CD4-positive, CD25-positive, alpha-beta regulatory T cell (primary cell): Measurements from ENCODE around the gene DYNLT2B. TPM values are rescaled to one million over a fixed set of nuclear protein-coding genes. Genes with fewer than 3 reads are reported as not detected.
"Not testable (repeated sequence)": the region's sequence is repeated elsewhere in the genome, so short reads cannot be mapped to it uniquely, and the experiment has no call there.

Experiments
- ATAC-seq, 2 donors: fragments of 150-1000 bp; cut with Tn5 transposase; one replicate each; pipeline ENCODE4 v1.10.0; 2021; ENCODE audit warnings: low read depth in 2 of 2, moderate number of reproducible peaks in 2 of 2, moderate library complexity in 1 of 2
- DNase-seq, 3 donors: peaks; one replicate each; pipeline versions ENCODE4 v3.0.0 to v3.0.0-alpha.2; 2012 to 2022; ENCODE audit warnings: mixed read lengths in 1 of 3
- H3K27ac ChIP-seq: one replicate; pipeline ENCODE4 v1.7.0; 2013; ENCODE audit warnings: mild to moderate bottlenecking, low read length; ENCODE audit not compliant: insufficient read depth, poor library complexity, severe bottlenecking
- H3K27me3 ChIP-seq: one replicate; pipeline ENCODE4 v1.7.0; 2013; ENCODE audit warnings: low read length; ENCODE audit not compliant: control insufficient read depth, insufficient read depth
- H3K36me3 ChIP-seq: one replicate; pipeline ENCODE4 v1.7.0; 2013; ENCODE audit warnings: mild to moderate bottlenecking, low read length, moderate library complexity; ENCODE audit not compliant: control insufficient read depth, insufficient read depth
- H3K4me1 ChIP-seq: 2 replicates; pipeline ENCODE4 v1.7.0; 2013; ENCODE audit warnings: mild to moderate bottlenecking, low read length; ENCODE audit not compliant: insufficient read depth, control insufficient read depth, poor library complexity, severe bottlenecking
- H3K4me3 ChIP-seq: one replicate; pipeline ENCODE4 v1.7.0; 2013; ENCODE audit warnings: low read depth, mild to moderate bottlenecking, low read length, moderate library complexity
- H3K9me3 ChIP-seq, 2 experiments: 1 replicate in 1 of 2; 2 replicates in 1 of 2; pipeline ENCODE4 v1.7.0; 2013; ENCODE audit warnings: low read length in 2 of 2, mild to moderate bottlenecking in 1 of 2, moderate library complexity in 1 of 2; ENCODE audit not compliant: control insufficient read depth in 2 of 2
- H3K27ac Mint-ChIP-seq, 3 donors: one replicate each; pipeline ENCODE4 v1.8.0; 2020 to 2022; ENCODE audit warnings: mild to moderate bottlenecking in 3 of 3, mixed read lengths in 3 of 3, moderate library complexity in 2 of 3
- H3K27me3 Mint-ChIP-seq: one replicate; pipeline ENCODE4 v1.8.0; 2022; ENCODE audit warnings: mild to moderate bottlenecking, mixed read lengths
- H3K36me3 Mint-ChIP-seq: one replicate; pipeline ENCODE4 v1.8.0; 2020; ENCODE audit warnings: mixed read lengths
- H3K4me1 Mint-ChIP-seq, 4 donors: one replicate each; pipeline ENCODE4 v1.8.0; 2020 to 2022; ENCODE audit warnings: mixed read lengths in 4 of 4, mild to moderate bottlenecking in 1 of 4
- H3K4me3 Mint-ChIP-seq, 4 donors: one replicate each; pipeline ENCODE4 v1.8.0; 2020 to 2022; ENCODE audit warnings: mild to moderate bottlenecking in 4 of 4, mixed read lengths in 4 of 4, moderate library complexity in 3 of 4
- H3K9me3 Mint-ChIP-seq, 7 donors: one replicate each; pipeline ENCODE4 v1.8.0; 2020 to 2022; ENCODE audit warnings: mixed read lengths in 7 of 7, mild to moderate bottlenecking in 3 of 7, moderate library complexity in 2 of 7
- polyA plus RNA-seq, 4 donors: library from polyadenylated mRNA; unstranded; fragments of 300-500 nt; fragmentation: Illumina TruSeq; gene quantifications; one replicate each; pipeline ENCODE4 v1.2.3, GENCODE V29; 2021
- total RNA-seq: library from RNA; stranded (reverse); gene quantifications from one replicate; pipeline ENCODE4 v1.2.3, GENCODE V29; 2022

The DYNLT2B gene
- total and polyA plus RNA-seq, 5 donors from 2014 or later = 9.1 to 20.7 (median 16.6) TPM

DNA sequence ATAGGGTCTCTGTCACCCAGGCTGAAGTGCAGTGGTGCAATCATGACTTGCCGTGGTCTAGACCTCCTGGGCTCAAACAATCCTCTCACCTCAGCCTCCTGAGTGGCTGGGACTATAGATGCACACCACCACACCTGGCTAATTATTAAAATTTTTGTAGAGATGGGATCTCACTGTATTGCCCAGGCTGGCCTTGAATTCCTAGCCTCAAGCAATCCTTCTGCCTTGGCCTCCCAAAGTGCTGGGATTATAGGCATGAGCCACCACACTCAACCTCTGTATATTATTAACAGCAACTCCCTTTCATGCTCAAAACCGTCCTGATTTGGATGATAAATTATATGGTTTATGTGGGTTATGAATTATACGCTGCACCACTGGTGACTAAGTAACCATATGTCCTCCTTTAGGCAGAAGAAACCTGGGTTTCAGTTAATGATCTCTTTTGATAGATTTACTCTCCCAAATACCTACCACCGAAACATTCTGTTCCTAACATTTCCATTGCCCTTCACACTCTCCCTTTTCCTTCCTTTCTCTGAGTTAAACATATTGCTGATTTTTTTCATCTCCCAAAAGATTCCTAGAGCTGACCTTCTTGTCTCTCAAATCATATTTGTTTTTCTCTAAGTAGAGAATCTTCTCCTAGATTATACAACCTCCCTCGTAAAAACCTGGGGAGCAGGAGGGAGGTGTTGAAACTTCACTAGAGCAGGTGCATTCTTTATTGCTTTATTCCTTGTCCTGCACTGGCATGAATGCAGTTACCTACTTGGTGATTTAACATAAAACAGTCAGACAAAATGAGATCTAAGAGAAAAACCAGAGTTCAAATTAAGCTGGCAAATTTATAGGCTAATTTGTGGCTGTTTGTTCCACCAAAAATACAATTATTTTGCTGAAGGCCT lies 63.4 kb downstream of the DYNLT2B start:
- H3K27ac ChIP-seq = no peak overlapping the region
- H3K27me3 ChIP-seq = no peaks in the 10 kb centered on the region
- H3K9me3 ChIP-seq = no peaks in the 10 kb centered on the region
- Mint-ChIP-seq H3K27me3 (no peaks in the 10 kb centered on the region), H3K9me3 (no peaks in the 10 kb centered on the region), H3K4me1 (peaks cover 10 to 21% (median 14%) of the 10 kb centered on the region in 4 donors), H3K4me3 (no peak overlapping the region), H3K27ac (peak overlapping the region in 1 of 3 donors; percentile 70), H3K36me3 (peaks cover 16% of the 10 kb centered on the region)
- peaks cover 25% of the 10 kb centered on the region for H3K36me3 ChIP-seq
- no peak for DNase-seq
- ATAC-seq = no peak
- peaks cover 5% of the 10 kb centered on the region for H3K4me1 ChIP-seq
- H3K4me3 ChIP-seq = no peak overlapping the region

DNA sequence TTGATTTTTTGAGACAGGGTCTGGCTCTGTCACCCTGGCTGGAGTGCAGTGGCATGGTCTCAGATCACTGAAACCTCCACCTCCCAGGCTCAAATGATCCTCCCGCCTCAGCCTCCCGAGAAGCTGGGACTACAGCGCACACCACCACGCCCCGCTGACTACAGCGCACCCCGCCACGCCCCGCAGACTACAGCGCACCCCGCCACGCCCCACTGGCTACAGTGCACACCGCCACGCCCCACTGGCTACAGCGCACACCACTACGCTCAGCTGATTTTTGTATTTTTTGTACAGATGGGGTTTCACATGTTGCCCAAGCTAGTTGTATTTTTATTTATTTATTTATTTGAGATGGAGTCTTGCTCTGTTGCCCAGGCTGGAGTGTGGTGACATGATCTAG lies 66.1 kb downstream of the DYNLT2B start:
- Mint-ChIP-seq H3K4me1 (peaks cover 7 to 12% (median 9%) of the 10 kb centered on the region in 4 donors), H3K27me3 (no peaks in the 10 kb centered on the region), H3K4me3 (no peak overlapping the region), H3K27ac (peak overlapping the region in 1 of 3 donors; percentile 20), H3K9me3 (no peaks in the 10 kb centered on the region), H3K36me3 (peaks cover 24% of the 10 kb centered on the region)
- Histone ChIP-seq H3K27me3 (no peaks in the 10 kb centered on the region), H3K9me3 (no peaks in the 10 kb centered on the region), H3K27ac (no peak overlapping the region), H3K36me3 (peaks cover 29% of the 10 kb centered on the region), H3K4me1 (peaks cover 5% of the 10 kb centered on the region), H3K4me3 (no peak overlapping the region)
- ATAC-seq = no peak
- DNase-seq = no peak

DNA sequence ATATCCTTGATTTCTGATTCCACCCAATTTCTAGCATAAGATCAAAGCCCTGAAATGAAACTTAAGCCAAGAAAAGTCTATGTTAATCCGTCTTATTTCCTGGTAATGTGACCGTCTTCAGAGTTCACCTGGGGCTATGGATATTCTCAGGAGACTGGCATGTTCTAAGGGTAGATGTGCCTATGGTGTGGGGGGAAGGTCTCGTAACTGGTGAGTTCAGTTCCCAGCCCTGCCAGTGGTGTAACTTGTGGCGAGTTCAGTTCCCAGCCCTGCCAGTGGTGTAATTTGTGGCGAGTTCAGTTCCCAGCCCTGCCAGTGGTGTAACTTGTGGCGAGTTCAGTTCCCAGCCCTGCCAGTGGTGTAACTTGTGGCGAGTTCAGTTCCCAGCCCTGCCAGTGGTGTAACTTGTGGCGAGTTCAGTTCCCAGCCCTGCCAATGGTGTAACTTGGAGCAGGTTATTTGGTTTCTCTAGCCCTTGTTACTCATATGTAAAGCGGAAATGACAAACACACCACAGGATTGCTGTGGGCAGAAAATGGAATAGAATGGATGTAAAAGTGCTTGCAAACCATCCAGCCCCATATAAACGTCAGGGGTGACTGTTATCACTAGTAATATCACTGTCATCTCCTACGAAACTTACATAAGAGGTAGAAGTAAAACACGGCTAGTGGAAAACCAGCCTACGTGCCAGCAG lies 71.3 kb downstream of the DYNLT2B start:
- ATAC-seq = no peak
- H3K4me3 ChIP-seq = no peak overlapping the region
- Mint-ChIP-seq H3K36me3 (peaks cover 25% of the 10 kb centered on the region), H3K4me1 (peaks cover 3 to 8% (median 4%) of the 10 kb centered on the region in 4 donors), H3K4me3 (no peak overlapping the region), H3K27ac (no peak overlapping the region), H3K9me3 (no peaks in the 10 kb centered on the region), H3K27me3 (no peaks in the 10 kb centered on the region)
- peaks cover 40% of the 10 kb centered on the region for H3K36me3 ChIP-seq
- no peaks in the 10 kb centered on the region for H3K9me3 ChIP-seq
- H3K27me3 ChIP-seq = no peaks in the 10 kb centered on the region
- DNase-seq = no peak
- H3K4me1 ChIP-seq = peaks cover 3% of the 10 kb centered on the region
- no peak overlapping the region for H3K27ac ChIP-seq

DNA sequence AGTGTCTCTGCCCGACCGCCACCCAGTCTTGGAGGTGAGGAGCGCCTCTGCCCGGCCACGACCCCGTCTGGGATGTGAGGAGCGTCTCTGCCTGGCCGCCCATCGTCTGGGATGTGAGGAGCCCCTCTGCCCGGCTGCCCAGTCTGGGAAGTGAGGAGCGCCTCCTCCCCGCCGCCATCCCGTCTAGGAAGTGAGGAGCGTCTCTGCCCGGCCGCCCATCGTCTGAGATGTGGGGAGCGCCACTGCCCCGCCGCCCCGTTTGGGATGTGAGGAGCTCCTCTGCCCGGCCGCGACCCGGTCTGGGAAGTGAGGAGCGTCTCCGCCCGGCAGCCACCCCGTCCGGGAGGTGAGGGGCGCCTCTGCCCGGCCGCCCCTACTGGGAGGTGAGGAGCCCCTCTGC lies 73.9 kb downstream of the DYNLT2B start:
- H3K4me3 ChIP-seq, H3K9me3 Mint-ChIP-seq, H3K27me3 Mint-ChIP-seq, H3K4me3 Mint-ChIP-seq, H3K9me3 ChIP-seq, DNase-seq, H3K27ac ChIP-seq, ATAC-seq, H3K4me1 Mint-ChIP-seq, H3K27ac Mint-ChIP-seq, H3K4me1 ChIP-seq, H3K27me3 ChIP-seq: not testable (repeated sequence)
- peaks cover 37% of the 10 kb centered on the region for H3K36me3 Mint-ChIP-seq
- H3K36me3 ChIP-seq = peaks cover 62% of the 10 kb centered on the region

DNA sequence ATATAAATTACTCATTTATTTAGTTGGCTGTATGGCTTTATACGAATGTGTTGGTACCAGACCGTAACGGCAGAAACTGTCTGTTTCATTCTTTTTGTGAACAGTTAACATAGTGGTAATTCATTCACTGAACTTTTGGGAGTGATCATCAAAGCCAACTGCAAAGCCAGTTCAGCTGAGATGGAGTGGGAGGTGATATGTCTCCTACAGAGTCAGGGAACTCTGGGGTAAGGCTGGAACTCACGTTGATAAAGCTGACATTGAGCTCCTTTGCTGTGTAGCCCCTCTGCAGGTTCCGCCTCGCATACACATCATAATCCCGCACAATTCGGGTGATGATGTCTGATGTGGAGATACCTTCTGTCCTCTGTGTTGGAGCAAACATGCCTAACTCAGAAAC lies 76.3 kb downstream of the DYNLT2B start:
- no peaks in the 10 kb centered on the region for H3K4me1 Mint-ChIP-seq
- no peak overlapping the region for H3K4me3 ChIP-seq
- ATAC-seq = no peak
- H3K36me3 Mint-ChIP-seq = peaks cover 49% of the 10 kb centered on the region
- no peak overlapping the region for H3K27ac ChIP-seq
- H3K4me3 Mint-ChIP-seq = no peak overlapping the region
- no peaks in the 10 kb centered on the region for H3K27me3 Mint-ChIP-seq
- no peak for DNase-seq
- no peaks in the 10 kb centered on the region for H3K9me3 ChIP-seq
- H3K4me1 ChIP-seq = no peaks in the 10 kb centered on the region
- no peak overlapping the region for H3K27ac Mint-ChIP-seq
- H3K9me3 Mint-ChIP-seq = peaks cover 0 to 3% (median 0%) of the 10 kb centered on the region in 7 donors
- peaks cover 71% of the 10 kb centered on the region for H3K36me3 ChIP-seq
- H3K27me3 ChIP-seq = no peaks in the 10 kb centered on the region

Other genes starting within 250 kb of the DYNLT2B start
- 356 TPM for gene TFRC, start 236.2 kb downstream of the DYNLT2B start, total RNA-seq
- 10 to 100 TPM; 21.5 to 36.9 (median 28.7) TPM for gene TFRC, start 236.2 kb downstream of the DYNLT2B start, polyA plus RNA-seq
- not detected for gene ZDHHC19, start 106.8 kb downstream of the DYNLT2B start, total RNA-seq
- not detected for gene ZDHHC19, start 106.8 kb downstream of the DYNLT2B start, polyA plus RNA-seq
- not detected for gene SLC51A, start 101.7 kb downstream of the DYNLT2B start, total RNA-seq
- 1 to 10 TPM in 1 of 4 donors, under 1 TPM in 3; 0.38 to 2.2 (median 0.63) TPM for gene SLC51A, start 101.7 kb downstream of the DYNLT2B start, polyA plus RNA-seq
- 87.4 TPM for gene PCYT1A, start 30.5 kb downstream of the DYNLT2B start, total RNA-seq
- 10 to 100 TPM; 21.4 to 25.2 (median 22.9) TPM for gene PCYT1A, start 30.5 kb downstream of the DYNLT2B start, polyA plus RNA-seq
- not detected for gene TM4SF19, start 20.1 kb upstream of the DYNLT2B start, total RNA-seq
- under 1 TPM in 1 of 4 donors, not detected in 3; 0.15 TPM for gene TM4SF19, start 20.1 kb upstream of the DYNLT2B start, polyA plus RNA-seq
- 93.8 TPM for gene UBXN7, start 114.2 kb upstream of the DYNLT2B start, total RNA-seq
- gene UBXN7, start 114.2 kb upstream of the DYNLT2B start, polyA plus RNA-seq = 10 to 100 TPM; 23.6 to 34.3 (median 29.5) TPM
- gene RNF168, start 185.5 kb upstream of the DYNLT2B start, total RNA-seq = 29.5 TPM
- gene RNF168, start 185.5 kb upstream of the DYNLT2B start, polyA plus RNA-seq = 10 to 100 TPM in 1 of 4 donors, 1 to 10 TPM in 3; 8.3 to 10.5 (median 8.6) TPM
- gene SMCO1, start 197.1 kb upstream of the DYNLT2B start, total RNA-seq = not detected
- gene SMCO1, start 197.1 kb upstream of the DYNLT2B start, polyA plus RNA-seq = not detected